22Rv1 (cell line): Measurements from ENCODE around the gene BHLHE23.

Experiments
- H3K27ac ChIP-seq: fragments of 450-650 bp; 2 replicates; pipeline ENCODE4 v1.5.1; 2017
- CTCF ChIP-seq: fragments of 450-650 bp; IDR thresholded peaks from 2 replicates; pipeline ENCODE4 v1.5.1; 2017; ENCODE audit warnings: mild to moderate bottlenecking
- ZFX ChIP-seq: fragments of 450-650 bp; IDR thresholded peaks from 2 replicates; pipeline ENCODE4 v1.6.1; 2017; ENCODE audit warnings: antibody characterized with exemption, borderline replicate concordance

The BHLHE23 gene

GRCh38 chr20:62967149-62967501, 39.6 kb downstream of the BHLHE23 start:
- no peak for TF ChIP-seq ZFX
- no peak for TF ChIP-seq CTCF
- no peak overlapping the region for H3K27ac ChIP-seq

DNA sequence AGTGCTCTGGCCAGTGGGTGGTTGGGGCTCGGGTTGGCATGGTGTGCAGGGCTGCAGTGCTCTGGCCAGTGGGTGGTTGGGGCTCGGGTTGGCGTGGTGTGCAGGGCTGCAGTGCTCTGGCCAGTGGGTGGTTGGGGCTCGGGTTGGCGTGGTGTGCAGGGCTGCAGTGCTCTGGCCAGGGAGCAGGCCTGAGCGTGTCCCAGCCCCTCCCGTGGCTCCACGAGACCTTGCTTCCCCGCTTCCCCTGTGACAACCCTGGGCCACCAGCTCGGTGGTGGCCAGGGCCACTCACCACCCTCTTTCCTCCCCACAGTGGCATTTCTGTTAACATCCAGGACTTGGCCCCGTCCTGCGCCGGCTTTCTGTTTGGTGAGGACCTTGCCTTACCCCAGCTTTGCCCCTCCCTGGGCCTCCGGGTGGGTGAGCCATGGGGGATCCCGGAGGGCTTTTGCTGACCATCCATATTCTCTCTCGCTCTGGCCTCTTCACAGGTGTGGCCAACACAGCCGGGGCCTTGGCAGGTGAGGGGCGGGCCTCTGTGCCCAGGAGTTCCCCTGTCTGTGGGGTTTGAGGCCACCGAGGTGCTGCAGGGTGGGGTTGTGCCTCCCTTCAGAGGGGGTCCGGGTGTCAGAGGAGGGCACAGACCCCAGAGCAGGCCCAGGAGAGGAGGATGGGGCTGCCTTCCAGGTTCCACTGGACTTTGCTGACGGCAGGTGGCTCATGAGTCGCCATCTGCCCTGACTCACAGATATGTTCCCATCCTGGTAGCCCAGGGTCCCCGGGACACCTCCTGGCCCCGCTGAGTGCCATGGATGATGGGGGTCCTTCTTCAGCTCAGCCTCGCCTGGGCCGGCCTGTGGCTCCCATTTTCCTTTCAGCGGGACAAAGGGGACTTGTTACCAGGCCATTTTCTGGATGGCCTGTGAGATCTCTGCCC, 40.3 kb downstream of the BHLHE23 start:
- TF ChIP-seq ZFX (no peak), CTCF (no peak)
- H3K27ac ChIP-seq: no peak overlapping the region

- no peak for TF ChIP-seq ZFX
- TF ChIP-seq CTCF: no peak
- no peak overlapping the region for H3K27ac ChIP-seq
These were observed 41.4 kb downstream of the BHLHE23 start for GRCh38 chr20:62965363-62965771.

- TF ChIP-seq ZFX (no peak), CTCF (no peak)
- no peak overlapping the region for H3K27ac ChIP-seq
These were observed 42.1 kb downstream of the BHLHE23 start for GRCh38 chr20:62964700-62965099.

DNA sequence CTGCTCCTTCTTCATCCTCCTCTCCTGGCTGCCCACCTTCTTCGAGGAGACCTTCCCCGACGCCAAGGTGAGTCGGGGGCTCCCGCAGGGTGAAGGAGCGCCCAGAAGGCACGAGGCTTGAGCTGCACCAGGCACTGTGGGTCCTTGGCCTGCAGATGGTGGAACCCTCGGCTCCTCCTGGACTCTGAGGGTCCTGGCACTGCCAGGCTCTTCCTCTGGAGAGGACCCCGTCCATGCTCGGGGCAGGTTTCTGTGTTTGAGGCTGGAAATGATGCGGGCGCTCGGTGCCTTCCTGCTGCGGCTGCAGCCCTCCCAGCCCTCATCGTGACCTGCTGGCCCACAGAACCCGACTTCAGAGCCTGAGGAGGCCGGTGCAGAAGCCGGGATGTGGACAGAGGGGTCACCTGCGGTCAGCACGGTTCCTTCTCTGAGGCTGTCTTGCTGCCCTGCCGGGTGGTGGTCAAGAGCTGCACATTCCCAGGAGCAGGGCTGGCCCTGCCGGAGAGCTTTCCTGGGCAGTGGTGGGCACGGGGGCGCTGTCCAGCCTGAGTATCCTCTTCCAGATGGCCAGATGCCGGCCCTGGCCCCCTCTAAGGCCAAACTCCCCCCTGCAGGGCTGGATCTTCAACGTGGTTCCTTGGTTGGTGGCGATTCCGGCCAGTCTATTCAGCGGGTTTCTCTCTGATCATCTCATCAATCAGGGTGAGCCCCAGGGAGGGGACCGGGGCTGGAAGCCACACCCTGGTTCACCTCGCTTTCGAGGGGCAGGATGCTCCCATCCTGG, 43.0 kb downstream of the BHLHE23 start:
- TF ChIP-seq CTCF (no peak), ZFX (no peak)
- H3K27ac ChIP-seq: no peak overlapping the region

DNA sequence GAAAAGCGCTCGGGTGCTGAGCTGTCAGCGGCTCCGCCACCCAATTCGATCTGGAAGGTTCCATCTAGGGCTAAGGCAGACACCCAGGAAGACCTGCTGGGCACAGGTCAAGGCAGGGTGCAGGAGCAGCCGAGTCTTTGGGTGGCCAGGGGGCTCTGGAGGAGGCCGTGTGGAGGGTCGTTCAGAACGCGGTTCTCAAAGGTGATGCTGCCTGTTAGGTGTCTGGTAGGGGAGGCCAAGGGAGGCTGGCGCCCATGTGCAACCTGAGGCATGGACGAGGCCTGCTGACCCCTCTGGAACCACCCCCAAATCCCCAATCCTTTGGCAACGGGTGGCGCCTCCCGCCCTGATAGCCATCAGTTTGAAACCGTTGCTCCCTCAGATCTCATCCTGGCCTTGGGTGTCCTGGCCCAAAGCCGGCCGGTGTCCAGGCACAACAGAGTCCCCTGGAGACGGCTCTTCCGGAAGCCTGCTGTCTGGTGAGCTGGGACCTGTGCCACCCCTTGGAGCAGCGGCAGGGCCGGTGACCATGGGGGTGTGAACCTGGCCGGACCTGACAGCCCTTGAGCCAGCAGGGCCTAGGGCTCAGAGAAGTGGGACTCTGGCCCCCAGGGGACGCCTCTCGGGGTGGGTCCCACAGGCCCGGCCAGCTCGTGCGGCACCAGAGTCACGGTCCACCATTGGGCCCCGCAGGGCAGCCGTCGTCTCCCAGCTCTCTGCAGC, 43.7 kb downstream of the BHLHE23 start:
- H3K27ac ChIP-seq: no peak overlapping the region
- TF ChIP-seq ZFX (no peak), CTCF (no peak)
